Raji (cell line): ENCODE data around the gene UBLCP1.

Experiments used
- POLR2A ChIP-seq: IDR thresholded peaks from 2 replicates; pipeline ENCODE4 v1.6.1; 2011; ENCODE audit warnings: low read depth, low read length, control low read depth; ENCODE audit not compliant: insufficient read depth

Gene UBLCP1

DNA sequence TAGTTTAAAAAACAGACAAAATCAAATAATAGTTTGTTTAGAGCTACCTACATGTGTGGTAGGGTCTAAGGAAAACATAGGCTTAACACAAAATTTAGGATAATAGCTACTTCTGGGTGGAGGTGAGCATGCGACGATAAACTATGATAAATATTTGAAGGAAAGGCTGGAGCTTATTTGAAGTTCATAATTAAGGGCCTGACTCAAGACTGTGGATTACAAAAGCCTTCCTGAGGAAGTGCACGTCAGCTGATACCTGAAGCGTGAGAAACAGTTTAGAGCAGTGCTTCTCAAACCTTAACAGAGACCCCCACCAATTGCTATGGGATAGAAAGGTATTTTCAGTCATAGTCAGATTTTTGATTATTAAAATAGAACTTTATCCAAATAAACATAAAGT is 20.4 kb upstream of the UBLCP1 start:
- no peak for TF ChIP-seq POLR2A

DNA sequence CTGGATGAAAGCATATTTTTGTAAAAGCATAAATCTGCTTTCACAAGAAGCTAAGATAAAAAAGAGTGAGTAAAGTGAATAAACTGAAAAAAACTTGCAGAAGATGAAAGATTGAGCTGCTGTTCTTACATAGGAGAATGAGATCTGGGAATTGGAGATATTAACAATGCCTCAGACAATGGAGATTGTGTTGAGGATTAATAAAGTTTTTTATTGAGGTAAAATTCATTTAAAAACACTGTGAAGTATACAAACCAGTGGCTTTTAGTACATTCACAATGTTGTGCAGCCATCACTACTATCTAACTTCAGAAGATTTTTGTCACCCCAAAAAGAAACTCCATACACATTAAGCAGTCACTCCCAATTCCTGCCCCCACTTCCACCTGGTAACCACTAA is 19.7 kb upstream of the UBLCP1 start:
- TF ChIP-seq POLR2A: no peak

DNA sequence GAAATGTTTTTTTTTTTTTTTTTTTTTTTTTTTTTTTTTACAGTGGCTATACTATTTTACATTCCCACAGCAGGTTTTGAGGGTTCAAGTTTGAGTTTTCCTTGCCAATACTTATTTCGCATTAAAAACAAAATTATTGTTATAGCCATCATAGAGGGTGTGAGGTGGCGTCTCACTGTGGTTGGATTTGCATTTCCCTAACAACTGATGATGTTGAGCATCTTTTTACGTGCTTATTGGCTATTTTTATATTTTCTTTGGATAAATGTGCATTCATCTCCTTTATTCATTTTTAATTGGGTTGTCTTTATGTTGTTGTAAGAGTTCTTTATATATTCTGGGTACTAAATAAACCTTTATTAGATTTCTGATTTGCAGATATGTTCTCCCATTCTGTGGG is 18.9 kb upstream of the UBLCP1 start:
- no peak for TF ChIP-seq POLR2A

DNA sequence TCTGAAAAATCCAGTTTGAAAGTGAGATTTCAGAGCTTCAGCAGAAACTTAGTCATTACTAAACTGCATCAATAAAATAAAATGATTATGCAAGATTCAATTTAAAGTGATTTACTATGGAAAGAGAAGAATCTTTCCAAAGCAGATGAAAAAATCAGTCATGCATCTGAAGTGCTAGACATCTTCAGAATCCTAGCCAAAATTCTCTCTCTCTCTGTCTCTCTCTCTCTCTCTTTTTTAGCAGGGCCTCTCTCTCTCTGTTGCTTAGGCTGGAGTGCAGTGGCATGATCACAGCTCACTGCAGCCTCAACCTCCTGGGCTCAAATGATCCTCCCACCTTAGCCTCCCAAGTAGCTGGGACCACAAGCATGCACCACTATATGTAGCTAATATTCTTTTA is 18.2 kb upstream of the UBLCP1 start:
- no peak for TF ChIP-seq POLR2A

DNA sequence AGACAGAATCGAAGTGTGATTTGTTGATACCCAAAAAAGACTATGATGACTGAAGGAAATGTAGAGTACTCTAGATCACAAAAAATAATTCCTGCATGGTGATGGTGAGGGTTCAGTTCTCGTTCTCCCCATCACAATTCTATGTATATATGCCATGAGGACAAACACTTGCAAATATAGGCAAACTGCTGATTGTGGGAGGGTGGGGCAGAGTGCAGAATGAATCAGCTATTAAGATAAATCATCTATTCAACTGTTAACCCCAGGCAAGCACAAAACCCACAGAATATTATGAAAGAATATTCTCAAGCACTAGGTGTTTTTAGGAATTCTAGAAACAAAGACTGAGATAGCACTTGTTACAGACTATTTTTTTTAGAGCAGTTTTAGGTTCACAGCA is 13.9 kb upstream of the UBLCP1 start:
- no peak for TF ChIP-seq POLR2A

DNA sequence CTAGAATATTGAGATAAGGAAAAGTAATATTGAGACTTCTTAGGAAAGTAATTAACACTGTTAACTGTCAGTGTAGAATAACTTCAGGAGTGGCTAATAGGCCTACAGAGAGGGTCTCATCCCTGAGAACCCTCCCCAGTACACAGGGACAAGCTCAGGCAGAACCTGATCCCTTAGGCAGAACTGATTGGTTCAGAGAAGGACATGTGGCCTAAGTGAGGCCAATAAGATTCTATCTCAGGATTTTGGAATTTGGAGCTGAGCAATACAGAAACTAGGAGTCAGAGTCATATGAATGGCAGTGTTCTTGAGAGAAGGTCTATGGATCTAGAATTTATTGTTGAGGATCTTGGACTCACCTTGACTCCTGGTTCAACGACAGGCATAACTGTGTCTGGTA is 10.9 kb upstream of the UBLCP1 start:
- no peak for TF ChIP-seq POLR2A

DNA sequence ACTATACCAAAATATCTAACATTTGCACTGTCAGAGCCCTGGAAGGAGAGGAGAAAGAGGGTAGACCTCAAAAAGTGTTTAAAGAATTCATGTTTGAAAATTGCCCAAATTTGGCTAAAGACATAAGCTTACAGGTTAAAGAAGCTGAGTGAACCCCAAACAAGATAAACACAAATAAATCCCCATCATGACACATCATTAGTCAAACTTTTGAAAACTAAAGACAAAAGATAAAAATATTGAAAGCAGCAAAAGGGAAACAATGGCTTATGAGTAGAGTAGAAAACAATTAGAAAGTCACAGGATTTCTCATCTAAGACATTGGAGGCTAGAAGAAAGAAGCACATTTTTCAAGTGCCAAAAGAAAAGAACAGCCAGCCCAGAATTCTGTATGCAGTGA is 6.1 kb upstream of the UBLCP1 start:
- no peak for TF ChIP-seq POLR2A

DNA sequence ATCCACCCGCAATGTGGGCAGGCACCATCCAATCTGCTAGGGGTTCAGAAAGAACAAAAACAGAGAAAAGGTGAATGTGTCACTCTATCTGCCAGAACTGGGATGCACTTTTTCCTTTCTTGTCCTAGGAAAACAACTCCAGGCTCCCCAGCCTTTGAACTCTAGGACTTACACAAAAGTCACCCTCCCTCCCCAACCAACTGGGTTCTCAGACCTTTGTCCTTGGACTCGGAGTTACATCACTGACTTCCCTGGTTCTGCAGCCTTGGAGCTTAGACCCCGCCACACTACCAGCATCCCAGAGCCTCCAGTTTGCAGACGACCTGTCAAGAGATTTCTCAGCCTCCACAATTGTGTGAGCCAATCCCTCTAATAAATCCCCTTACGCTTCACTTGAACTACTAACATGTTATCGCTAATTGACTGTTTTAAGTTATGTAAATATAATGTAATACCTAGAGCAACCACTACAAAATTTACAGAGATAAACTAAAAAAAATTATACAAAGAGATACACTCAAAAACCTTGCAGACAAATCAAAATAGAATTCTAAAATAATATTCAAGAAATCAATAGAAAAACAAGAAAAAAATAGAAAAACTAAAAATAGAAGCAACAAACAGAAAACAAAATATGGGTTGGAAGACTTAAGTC is 5.3 kb upstream of the UBLCP1 start:
- TF ChIP-seq POLR2A: no peak

DNA sequence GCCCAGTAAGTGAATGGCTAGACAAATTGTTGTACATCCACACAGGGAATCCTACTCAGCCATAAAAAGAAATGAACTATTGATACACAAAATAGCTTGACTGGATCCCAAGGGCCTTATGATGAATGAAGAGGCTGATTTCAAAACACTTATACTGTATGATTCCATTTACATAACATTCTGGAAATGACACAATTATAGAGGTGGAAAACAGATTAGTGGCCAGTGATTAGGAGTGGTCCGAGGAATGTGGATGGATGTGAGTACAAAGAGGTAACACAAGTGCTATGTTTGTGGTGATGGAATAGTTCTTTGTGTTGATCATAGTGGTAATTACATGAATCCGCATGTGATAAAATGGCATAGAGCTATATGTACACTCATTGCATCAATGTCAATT is 4.7 kb upstream of the UBLCP1 start:
- TF ChIP-seq POLR2A: no peak

DNA sequence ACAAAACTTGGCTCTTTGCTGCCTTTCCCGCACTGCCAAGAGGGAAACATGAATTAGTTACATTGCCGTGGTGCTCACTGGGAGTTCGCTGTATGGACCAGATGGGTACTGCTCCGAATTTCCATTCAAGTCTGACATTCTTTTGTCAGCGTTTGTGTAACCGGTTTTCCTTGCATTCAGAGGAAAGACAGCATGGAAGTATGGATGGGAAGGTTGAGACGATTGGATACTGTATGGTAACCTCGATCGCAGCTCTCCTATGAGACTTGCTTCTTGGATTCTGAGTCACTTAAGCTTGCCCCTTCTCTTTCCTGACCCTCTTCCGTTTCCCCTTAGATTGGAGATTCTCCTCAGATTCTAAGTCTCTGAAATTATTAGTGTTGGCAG is 625 bp upstream of the UBLCP1 start:
- no peak for TF ChIP-seq POLR2A

DNA sequence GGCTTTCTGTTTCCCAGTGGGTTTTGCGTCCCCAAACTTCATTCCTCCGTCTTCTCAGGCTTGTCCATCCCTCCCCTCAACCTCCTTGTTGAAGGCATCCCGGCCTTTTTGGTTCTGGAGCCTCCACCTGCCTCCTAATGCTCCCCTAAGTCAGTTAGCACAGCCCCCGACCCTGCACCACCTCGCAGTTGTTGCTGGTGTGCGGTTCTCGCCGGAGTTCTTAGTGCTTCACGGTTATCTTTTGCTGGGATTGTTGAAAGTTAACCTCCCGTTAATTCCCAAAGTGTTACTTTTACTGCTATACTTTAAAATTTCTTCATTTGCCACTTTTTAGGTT is 447 bp downstream of the UBLCP1 start:
- no peak for TF ChIP-seq POLR2A

DNA sequence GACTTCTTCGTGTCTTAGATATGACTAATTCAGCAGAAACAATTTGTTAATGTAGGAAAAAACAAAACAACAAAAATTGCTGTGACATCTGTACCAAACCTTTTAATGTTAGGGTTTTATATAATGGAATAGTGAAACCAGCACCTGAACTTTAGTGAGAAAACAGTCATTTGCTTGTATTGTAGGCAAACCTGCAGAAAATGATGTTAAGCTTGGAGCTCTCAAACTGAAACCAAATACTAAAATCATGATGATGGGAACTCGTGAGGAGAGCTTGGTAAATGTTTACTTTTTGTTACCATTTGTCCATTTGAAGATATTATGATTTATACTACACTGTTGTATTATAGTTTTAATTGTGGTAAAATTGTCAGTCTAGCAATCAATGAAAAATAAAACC is 6.6 kb downstream of the UBLCP1 start:
- no peak for TF ChIP-seq POLR2A

DNA sequence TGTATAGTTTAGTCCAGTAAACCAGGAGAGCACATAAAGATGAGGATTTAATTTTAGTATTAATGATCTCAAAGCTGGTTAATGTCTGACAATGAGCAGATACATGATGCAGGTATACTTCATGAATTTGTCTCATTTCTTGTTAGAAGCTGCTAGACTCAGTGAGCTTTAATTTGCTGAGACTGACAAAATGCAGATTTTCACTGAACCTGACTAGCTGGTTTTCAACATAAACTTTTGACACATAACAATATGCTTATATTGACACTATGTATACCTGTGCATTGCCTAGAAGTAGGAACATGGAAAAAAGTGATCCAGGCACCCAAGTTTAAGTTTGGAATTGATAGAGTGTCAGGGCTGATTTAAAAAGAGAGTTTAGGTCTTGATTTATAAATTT is 10.8 kb downstream of the UBLCP1 start:
- no peak for TF ChIP-seq POLR2A

DNA sequence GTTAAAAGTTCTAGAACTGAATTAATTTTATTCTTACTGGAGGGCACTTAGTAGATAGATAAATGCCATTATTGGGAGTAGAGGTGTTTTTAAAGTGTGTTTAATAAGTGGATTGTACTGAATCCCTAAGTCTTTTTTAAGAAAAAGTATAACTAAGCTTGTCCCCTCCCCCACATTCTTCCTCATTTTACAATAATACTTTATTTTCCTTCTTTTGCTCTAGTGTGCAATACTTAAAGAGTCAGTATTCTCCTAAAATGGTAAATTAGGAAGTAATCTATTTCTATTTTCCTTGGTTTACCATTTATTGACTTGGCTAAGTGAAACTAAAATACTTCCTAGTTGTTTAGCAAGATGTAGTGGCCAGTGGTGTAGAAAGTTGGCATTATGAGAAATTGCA is 11.6 kb downstream of the UBLCP1 start:
- TF ChIP-seq POLR2A: no peak

DNA sequence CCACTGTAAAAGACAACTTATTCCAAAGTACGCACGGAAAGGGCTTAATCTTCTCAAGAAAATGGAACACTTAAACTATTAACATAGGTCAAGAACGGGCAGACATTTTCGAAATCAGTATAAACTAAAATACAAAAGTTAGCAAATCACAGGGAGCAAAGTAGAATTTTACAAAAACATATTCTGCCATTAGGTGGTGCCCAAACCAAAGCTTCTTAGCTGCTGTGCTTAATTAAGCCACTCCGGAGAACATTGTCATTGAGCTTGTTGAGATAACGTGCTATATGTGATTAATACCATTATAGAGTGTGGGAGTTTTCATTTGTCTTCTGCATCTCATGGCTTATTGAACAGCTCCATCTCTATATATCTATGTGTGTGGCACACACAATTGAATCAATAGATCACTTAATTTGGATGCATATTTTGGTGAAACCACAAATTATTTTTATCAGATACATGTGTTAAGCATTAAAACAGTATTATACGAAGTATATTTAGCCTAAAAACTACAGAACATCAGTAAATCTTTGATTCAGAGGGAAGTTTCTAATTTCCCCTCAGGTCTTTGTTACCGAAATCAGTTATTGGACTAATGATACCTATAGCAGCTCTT is 23.4 kb downstream of the UBLCP1 start:
- TF ChIP-seq POLR2A: no peak

DNA sequence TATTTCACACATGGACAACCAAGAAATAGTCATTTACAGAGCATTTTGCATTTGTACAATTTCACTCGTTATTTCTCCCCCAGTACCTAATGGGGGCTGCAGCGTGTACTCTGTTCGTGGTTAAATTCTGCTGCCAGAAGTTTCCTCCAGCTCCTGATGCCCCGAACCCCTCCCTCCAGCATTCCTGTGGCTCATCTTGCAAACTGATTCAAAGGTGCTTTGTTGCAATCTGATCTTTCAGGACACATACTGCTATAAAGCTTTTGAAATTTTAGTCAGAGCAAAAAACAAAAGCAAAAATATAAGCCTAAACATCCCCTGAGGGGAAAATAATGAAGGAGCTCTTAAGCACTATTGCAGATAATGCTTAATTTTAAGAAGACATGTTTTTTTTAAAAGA is 27.7 kb downstream of the UBLCP1 start:
- TF ChIP-seq POLR2A: no peak

DNA sequence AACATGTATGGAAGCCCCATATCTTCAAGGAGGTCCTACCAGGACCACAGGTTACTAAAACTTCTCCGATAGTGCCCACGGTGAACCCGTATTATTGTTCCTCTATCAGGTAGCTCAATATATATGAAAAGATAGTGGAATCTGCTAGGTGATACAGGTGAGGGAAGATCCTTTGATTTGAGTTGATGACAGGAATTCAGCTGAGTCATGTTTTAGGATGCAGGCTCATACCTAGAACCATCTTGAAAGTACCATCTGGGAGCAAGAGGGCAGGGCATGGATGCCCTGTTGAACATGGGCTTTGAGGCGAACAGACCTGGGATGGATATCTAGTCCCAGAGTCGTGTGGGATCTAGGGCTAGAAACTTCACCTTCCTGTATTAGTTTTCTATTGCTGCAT is 31.8 kb downstream of the UBLCP1 start:
- no peak for TF ChIP-seq POLR2A
